Calu3 (cell line): Measurements from ENCODE around the gene POLA1. TPM values are rescaled to one million over a fixed set of nuclear protein-coding genes. Genes with fewer than 3 reads are reported as not detected.
"Not testable (repeated sequence)": the region's sequence is repeated elsewhere in the genome, so short reads cannot be mapped to it uniquely, and the experiment has no call there.

ENCODE experiments used
- BruUV-seq: library from RNA; stranded (reverse); fragments of 400-500 nt; replicated peaks from 2 replicates; lab custom pipeline; 2021; lab: Mats Ljungman, UMichigan
- CTCF ChIA-PET: fragments of 300-600 bp; sonication (Branson Sonifier 250); formaldehyde crosslinking; loops from one replicate; lab custom pipeline; 2022; ENCODE audit warnings: antibody characterized with exemption; lab: Charles Lee
- DNase-seq: peaks from one replicate; pipeline ENCODE4 v3.0.0; 2022
- H3K27ac Mint-ChIP-seq: one replicate; pipeline ENCODE4 v1.8.0; 2022; ENCODE audit warnings: mixed read lengths; ENCODE audit not compliant: unreplicated experiment
- H3K27me3 Mint-ChIP-seq: one replicate; pipeline ENCODE4 v1.8.0; 2022; ENCODE audit warnings: mixed read lengths; ENCODE audit not compliant: unreplicated experiment
- H3K36me3 Mint-ChIP-seq: one replicate; pipeline ENCODE4 v1.8.0; 2022; ENCODE audit warnings: mild to moderate bottlenecking, moderate library complexity, mixed read lengths; ENCODE audit not compliant: insufficient read depth, unreplicated experiment
- H3K4me1 Mint-ChIP-seq: one replicate; pipeline ENCODE4 v1.8.0; 2022; ENCODE audit warnings: mild to moderate bottlenecking, low read depth, mixed read lengths; ENCODE audit not compliant: unreplicated experiment
- H3K4me3 Mint-ChIP-seq: one replicate; pipeline ENCODE4 v1.8.0; 2022; ENCODE audit warnings: mild to moderate bottlenecking, low read depth, moderate library complexity, mixed read lengths; ENCODE audit not compliant: unreplicated experiment
- H3K9me3 Mint-ChIP-seq: one replicate; pipeline ENCODE4 v1.8.0; 2022; ENCODE audit warnings: low read depth, mixed read lengths; ENCODE audit not compliant: unreplicated experiment
- intact Hi-C: fragments of 100-400 bp; cut with micrococcal nuclease; formaldehyde crosslinking; loops from one replicate; pipeline ENCODE4 v1.10.0; 2022; ENCODE audit not compliant: unreplicated experiment
- total RNA-seq: library from RNA; stranded (reverse); gene quantifications from 2 replicates; pipeline ENCODE4 v1.2.3, GENCODE V29; 2022
- TF ChIP-seq, protein P1 (sequence below): fragments of 200-600 bp; IDR thresholded peaks from one replicate; pipeline ENCODE4 v1.8.0; 2022; ENCODE audit warnings: antibody characterized with exemption; ENCODE audit not compliant: unreplicated experiment

POLA1 gene
- total RNA-seq, 1 experiment from 2014 or later, result 25.2 TPM

DNA sequence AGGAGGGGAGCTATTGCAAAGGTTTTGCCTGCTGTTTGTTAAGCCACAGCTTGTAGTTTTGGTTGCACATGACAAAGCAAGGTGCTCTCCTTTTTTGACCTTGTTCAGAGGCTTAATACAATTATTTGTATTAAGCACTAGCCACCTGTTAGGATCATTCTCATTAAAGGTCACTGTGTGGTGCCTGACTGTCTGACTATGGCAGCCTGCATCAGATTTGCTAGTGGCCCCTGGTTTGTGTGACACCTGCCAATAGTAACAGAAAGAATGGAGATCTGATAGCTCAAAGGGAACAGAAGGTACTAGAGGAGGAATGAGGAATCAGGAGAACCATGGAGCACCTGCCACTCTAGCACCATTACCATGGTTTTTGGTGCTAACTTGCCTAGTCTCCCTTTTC lies 102.5 kb downstream of the POLA1 start:
- H3K4me1 Mint-ChIP-seq, result no peaks in the 10 kb centered on the region
- no TSS peak for BruUV-seq
- TF ChIP-seq, protein P1, sequence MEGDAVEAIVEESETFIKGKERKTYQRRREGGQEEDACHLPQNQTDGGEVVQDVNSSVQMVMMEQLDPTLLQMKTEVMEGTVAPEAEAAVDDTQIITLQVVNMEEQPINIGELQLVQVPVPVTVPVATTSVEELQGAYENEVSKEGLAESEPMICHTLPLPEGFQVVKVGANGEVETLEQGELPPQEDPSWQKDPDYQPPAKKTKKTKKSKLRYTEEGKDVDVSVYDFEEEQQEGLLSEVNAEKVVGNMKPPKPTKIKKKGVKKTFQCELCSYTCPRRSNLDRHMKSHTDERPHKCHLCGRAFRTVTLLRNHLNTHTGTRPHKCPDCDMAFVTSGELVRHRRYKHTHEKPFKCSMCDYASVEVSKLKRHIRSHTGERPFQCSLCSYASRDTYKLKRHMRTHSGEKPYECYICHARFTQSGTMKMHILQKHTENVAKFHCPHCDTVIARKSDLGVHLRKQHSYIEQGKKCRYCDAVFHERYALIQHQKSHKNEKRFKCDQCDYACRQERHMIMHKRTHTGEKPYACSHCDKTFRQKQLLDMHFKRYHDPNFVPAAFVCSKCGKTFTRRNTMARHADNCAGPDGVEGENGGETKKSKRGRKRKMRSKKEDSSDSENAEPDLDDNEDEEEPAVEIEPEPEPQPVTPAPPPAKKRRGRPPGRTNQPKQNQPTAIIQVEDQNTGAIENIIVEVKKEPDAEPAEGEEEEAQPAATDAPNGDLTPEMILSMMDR, result no peak
- no peak for DNase-seq
- no peaks in the 10 kb centered on the region for H3K9me3 Mint-ChIP-seq
- CTCF ChIA-PET, result no interaction called here
- H3K27ac Mint-ChIP-seq, result no peak overlapping the region
- intact Hi-C loops, result no loop called here
- no peaks in the 10 kb centered on the region for H3K27me3 Mint-ChIP-seq
- H3K36me3 Mint-ChIP-seq, result no peaks in the 10 kb centered on the region
- no peak overlapping the region for H3K4me3 Mint-ChIP-seq

DNA sequence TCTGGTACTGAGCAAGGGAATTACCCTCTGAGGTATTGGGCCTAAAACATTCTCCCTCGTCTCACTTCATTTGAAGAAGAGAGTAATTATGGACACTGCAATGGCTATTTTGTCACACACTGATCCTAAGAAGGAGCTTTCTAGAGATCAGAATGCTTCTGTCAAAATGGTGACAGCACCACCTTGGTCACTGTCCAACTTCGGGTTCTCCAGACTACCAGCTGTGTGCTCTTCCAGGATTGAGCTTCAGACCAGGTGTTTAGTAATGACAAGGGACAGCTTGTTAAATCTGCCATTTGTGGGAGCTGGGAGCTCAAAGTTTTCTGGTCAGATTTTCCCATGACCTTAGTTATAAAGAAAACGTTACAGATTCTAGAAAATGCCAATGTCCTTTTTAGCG lies 105.4 kb downstream of the POLA1 start:
- no peaks in the 10 kb centered on the region for H3K36me3 Mint-ChIP-seq
- no TSS peak for BruUV-seq
- DNase-seq, result no peak
- CTCF ChIA-PET, result no interaction called here
- H3K27me3 Mint-ChIP-seq, result no peaks in the 10 kb centered on the region
- intact Hi-C loops, result no loop called here
- H3K9me3 Mint-ChIP-seq, result no peaks in the 10 kb centered on the region
- no peaks in the 10 kb centered on the region for H3K4me1 Mint-ChIP-seq
- H3K27ac Mint-ChIP-seq, result no peak overlapping the region
- no peak overlapping the region for H3K4me3 Mint-ChIP-seq
- TF ChIP-seq, protein P1, result no peak

DNA sequence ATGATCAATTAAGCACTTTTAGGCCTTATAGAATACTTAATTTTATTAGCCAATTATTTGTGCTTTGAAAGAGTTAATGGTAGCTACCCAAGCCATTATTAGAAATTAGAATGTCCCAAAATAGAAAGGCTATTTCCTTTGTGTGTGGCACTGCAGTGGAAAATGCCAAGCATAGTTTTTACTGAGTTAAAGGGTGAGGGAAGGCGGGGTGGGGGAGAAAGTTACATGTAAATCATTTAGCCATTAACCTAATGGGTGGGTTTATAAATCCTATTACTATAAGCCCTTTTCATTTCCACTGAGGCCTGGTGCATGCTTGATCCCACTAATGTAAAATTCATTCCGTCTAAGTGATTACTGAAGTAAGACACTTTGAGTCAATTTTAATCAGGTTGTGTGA lies 105.8 kb downstream of the POLA1 start:
- H3K9me3 Mint-ChIP-seq, result no peaks in the 10 kb centered on the region
- DNase-seq, result no peak
- no peaks in the 10 kb centered on the region for H3K36me3 Mint-ChIP-seq
- TF ChIP-seq, protein P1, result no peak
- H3K27ac Mint-ChIP-seq, result no peak overlapping the region
- BruUV-seq, result no TSS peak
- H3K4me3 Mint-ChIP-seq, result no peak overlapping the region
- intact Hi-C loops, result no loop called here
- CTCF ChIA-PET, result no interaction called here
- H3K27me3 Mint-ChIP-seq, result no peaks in the 10 kb centered on the region
- H3K4me1 Mint-ChIP-seq, result no peaks in the 10 kb centered on the region

DNA sequence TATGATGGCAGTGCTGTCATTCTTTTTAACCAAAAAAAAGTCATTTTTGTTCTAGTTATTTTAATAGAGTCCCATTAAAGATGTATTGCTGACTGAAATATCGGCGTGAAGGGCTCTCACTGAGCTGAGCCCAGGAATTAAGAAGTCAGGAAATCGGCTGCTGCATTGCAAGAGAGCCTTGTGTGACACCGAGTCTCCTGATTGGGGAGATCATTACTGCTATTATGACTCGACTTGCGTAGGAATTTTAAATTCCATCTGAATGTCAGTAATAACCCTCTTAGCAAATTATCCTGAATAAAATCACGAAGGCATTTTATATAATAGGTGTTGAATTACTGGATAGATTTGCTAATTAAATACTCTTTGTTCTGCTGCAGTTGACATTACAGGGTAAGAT lies 111.5 kb downstream of the POLA1 start:
- no TSS peak for BruUV-seq
- Mint-ChIP-seq H3K4me1 (no peaks in the 10 kb centered on the region), H3K36me3 (no peaks in the 10 kb centered on the region), H3K27ac (no peak overlapping the region), H3K27me3 (no peaks in the 10 kb centered on the region), H3K4me3 (no peak overlapping the region), H3K9me3 (no peaks in the 10 kb centered on the region)
- CTCF ChIA-PET, result interaction anchor here (0.6 kb wide), 1 partner anchor 16 kb away, joined by 11 read pairs; no protein-coding TSS in a partner anchor
- intact Hi-C loops, result no loop called here
- no peak for DNase-seq
- TF ChIP-seq, protein P1, result no peak

DNA sequence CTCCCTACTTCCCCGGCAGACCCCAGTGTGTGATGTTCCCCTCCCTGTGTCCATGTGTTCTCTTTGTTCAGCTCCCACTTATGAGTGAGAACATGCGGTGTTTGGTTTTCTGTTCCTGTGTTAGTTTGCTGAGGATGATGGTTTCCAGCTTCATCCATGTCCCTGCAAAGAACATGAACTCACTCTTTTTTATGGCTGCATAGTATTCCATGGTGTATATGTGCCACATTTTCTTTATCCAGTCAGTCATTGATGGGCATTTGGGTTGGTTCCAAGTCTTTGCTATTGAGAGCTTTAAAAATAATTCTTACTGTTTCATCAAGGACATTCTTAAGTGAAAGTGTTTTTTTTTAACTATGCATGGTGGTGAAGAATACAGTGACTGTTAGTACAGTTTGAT lies 126.1 kb downstream of the POLA1 start:
- intact Hi-C loops, H3K27me3 Mint-ChIP-seq, CTCF ChIA-PET, H3K27ac Mint-ChIP-seq, DNase-seq, H3K4me3 Mint-ChIP-seq, BruUV-seq, H3K4me1 Mint-ChIP-seq, H3K9me3 Mint-ChIP-seq: not testable (repeated sequence)
- H3K36me3 Mint-ChIP-seq, result peaks cover 21% of the 10 kb centered on the region
